Neural cell (in vitro differentiated cells): ENCODE data around the gene MYLK.

Experiments
- EZH2 ChIP-seq: fragments of 200-600, 300-800 bp; shearing (Covaris generic), sonication (generic); IDR thresholded peaks from 2 replicates; pipeline ENCODE4 v1.6.1; 2014; ENCODE audit warnings: antibody characterized with exemption, low read length, borderline replicate concordance, mild to moderate bottlenecking; ENCODE audit not compliant: insufficient read depth, poor library complexity, severe bottlenecking
- TF ChIP-seq, protein P1 (sequence below): fragments of 450-650 bp; IDR thresholded peaks from 2 replicates; pipeline ENCODE4 v1.5.1; 2014; ENCODE audit warnings: antibody characterized with exemption, mild to moderate bottlenecking, moderate library complexity; ENCODE audit not compliant: poor library complexity, severe bottlenecking

DNA sequence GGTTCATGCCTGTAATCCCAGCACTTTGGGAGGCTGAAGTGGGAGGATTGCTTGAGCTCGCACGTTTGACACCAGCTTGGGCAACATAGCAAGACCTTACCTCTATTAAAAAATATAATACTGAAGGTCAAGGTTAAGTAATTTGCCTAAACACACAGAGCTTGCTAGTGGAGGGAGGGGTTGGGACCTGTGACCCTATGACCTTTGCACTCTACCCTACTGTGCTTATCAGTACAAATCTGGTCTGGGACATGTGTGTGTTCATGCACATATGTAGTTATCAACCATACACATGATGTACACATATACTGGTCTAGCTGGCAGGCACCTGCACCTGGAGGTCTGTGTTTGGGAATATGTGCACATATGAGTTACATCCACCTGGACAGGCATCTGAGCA, 181.4 kb downstream of the MYLK start:
- TF ChIP-seq, protein P1, sequence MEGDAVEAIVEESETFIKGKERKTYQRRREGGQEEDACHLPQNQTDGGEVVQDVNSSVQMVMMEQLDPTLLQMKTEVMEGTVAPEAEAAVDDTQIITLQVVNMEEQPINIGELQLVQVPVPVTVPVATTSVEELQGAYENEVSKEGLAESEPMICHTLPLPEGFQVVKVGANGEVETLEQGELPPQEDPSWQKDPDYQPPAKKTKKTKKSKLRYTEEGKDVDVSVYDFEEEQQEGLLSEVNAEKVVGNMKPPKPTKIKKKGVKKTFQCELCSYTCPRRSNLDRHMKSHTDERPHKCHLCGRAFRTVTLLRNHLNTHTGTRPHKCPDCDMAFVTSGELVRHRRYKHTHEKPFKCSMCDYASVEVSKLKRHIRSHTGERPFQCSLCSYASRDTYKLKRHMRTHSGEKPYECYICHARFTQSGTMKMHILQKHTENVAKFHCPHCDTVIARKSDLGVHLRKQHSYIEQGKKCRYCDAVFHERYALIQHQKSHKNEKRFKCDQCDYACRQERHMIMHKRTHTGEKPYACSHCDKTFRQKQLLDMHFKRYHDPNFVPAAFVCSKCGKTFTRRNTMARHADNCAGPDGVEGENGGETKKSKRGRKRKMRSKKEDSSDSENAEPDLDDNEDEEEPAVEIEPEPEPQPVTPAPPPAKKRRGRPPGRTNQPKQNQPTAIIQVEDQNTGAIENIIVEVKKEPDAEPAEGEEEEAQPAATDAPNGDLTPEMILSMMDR = no peak
- no peak for TF ChIP-seq EZH2
